ENCODE results near the gene KHDC4.
"Not testable (repeated sequence)": the region's sequence is repeated elsewhere in the genome, so short reads cannot be mapped to it uniquely, and the experiment has no call there.

The KHDC4 gene

DNA sequence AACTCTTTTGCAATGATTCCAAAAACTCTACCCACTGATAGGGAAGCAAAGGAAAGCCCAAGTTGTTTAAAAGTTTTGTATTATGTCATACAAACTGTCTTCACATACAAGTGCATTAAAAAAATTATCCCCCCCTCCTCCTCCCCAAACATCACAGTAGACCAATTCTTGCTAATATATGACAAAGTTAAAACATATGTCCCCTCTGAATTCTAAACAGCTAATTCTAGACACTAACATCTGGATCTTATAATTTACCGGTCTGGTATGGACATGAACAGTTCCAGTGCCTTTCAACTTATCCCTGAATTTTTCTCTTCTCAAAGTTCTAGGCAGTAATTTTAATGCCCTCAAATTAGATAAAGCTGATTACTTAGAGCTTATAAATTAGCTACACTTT is 36.5 kb downstream of the KHDC4 start:
- DNase-seq, result no peak

DNA sequence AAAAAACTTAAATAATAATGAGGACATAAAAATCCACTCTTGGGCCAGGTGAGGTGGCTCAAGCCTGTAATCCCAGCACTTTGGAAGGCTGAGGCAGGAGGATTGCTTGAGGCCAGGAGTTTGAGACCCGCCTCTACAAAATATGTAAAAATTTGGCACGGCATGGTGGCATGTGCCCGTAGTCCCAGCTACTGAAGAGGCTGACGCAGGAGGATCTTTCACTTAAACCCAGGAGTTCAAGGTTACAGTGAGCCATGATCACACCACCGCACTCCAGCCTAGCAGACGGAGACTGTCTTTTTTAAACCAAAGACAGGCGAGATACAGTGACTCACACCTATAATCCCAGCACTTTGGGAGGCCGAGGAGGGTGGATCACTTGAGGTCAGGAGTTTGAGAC is 37.7 kb downstream of the KHDC4 start:
- DNase-seq, result not testable (repeated sequence)

DNA sequence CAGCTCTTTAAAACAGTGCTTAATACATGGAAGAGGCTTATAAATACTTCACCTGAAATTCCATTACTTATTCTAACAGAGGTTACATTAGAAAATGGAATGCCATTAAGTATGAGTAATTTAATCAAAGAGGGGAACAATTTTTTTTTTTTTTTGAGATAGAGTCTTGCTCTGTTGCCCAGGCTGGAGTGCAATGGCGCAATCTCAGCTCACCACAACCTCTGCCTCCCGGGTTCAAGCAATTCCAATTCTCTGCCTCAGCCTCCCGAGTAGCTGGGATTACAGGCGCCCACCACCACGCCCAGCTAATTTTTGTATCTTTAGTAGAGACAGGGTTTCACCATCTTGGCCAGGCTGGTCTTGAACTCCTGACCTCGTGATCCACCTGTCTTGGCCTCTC is 38.6 kb downstream of the KHDC4 start:
- DNase-seq, result not testable (repeated sequence)

DNA sequence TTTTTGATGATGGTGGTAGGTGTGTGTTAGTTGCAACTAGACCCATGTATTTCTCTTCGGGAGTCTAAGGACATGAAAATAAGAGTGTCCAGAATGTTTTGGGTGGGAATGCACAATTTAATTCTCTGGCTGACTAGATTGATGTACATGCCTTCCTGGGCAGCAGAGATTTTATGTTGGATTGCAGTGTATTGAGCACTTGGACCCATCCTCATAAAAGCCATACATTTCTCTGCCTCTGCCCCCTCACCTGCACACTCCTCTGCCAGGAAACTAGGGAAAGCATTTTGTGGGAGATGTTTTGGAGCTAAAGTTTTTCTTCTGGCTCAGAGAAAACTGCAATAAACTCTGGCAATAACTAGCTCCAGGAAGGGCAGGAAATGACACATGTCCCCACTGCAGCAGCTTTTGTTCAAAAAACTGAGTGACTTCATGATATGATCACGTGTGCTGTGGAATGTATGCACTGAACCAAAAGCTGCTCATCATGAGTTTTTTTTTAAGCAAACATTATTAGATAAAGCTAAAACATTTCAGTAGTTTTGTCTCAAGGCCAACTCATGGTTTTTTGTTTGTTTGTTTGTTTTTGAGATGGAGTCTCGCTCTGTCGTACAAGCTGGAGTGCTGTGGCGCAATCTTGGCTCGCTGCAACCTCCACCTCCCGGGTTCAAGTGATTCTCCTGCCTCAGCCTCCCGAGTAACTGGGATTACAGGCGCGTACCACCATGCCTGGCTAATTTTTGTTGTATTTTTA is 40.6 kb downstream of the KHDC4 start:
- DNase-seq, result no peak

DNA sequence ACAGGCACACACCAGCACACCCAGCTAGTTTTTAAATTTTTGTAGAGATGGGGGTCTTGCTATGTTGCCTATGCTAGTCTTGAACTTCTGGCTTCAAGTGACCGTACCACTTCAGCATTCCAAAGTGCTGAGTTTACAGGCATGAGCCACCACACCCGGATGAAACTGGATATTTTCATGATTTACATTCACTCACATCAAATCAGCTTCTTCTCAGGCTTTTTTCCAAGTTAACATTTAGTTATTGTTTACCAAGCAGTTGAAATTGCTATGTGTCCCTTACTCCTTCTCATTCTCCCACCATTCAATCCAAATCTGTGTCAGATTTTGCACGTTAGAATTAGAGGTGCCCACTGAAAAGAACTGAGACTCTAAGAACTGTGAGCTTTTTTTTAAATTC is 41.4 kb downstream of the KHDC4 start:
- DNase-seq, result no peak

DNA sequence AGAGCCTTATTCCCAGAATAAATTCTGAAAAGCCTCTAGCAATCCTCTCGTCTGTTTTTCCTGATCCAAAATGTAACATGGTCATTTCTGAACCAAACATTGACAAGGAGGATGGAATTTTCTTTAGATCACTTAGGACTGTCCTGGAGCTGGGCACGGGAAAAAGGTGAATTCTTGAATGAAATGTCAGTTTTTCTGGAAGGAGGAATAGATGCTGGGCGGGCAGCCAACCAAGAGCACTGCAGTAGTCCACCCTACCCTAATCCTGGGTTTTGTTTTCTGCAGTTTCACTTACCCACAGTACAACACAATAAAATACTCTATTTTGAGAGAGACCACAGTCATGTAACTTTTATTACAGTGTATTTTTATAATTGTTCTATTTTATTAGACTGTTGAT is 44.0 kb downstream of the KHDC4 start:
- no peak for DNase-seq

DNA sequence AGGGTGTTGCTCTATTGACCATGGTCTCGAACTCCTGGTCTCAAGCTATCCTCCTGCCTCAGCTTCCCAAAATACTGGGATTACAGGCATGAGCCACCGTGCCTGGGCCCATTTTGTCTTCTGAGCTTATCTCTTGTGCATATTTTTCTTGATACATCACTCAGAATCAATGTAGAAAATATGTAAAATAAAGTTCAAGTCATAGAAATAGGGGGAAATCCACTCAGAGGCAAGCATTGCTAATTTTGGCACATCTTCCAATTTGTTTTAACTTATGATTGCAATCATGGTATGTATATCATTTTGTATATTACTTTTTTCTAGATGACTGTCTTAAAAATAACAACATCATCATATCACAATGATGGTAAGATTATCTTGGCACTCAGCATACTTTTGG is 44.6 kb downstream of the KHDC4 start:
- DNase-seq, result no peak

DNA sequence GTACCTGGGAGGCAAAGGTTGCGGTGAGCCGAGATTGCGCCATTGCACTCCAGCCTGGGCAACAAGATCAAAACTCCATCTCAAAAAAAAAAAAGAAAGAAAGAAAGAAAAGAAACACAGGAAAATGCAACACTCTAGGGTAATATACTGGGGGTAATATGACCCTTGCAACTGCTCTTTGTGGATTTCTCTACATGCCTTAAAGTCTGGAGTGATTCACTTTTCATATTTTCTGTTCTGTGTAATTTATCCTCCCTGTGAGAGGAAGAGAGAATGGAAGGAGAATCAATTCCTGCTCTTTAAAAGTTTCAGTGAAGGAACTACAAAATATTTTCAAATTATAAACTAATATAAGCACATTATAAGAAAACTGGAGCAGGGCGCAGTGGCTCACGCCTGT is 45.7 kb downstream of the KHDC4 start:
- DNase-seq, result no peak

DNA sequence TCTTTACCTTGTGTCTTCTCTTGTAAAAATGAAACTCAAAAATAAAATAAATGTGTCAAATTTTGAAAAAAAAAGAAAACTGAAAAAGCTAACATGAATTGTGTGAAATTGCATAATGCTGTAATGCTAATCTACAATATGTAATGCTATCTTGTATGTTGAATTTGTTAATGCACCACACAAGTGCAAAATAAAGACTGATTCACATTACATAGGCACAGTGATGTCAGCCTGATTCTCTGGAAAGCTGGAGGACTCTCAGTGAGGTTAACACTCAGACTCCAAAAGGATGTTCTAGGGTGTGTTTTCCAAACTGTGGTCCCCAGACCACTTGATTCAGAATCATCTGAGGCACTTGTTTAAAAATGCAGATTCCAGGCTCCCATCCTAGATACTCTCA is 49.2 kb downstream of the KHDC4 start:
- DNase-seq, result no peak

DNA sequence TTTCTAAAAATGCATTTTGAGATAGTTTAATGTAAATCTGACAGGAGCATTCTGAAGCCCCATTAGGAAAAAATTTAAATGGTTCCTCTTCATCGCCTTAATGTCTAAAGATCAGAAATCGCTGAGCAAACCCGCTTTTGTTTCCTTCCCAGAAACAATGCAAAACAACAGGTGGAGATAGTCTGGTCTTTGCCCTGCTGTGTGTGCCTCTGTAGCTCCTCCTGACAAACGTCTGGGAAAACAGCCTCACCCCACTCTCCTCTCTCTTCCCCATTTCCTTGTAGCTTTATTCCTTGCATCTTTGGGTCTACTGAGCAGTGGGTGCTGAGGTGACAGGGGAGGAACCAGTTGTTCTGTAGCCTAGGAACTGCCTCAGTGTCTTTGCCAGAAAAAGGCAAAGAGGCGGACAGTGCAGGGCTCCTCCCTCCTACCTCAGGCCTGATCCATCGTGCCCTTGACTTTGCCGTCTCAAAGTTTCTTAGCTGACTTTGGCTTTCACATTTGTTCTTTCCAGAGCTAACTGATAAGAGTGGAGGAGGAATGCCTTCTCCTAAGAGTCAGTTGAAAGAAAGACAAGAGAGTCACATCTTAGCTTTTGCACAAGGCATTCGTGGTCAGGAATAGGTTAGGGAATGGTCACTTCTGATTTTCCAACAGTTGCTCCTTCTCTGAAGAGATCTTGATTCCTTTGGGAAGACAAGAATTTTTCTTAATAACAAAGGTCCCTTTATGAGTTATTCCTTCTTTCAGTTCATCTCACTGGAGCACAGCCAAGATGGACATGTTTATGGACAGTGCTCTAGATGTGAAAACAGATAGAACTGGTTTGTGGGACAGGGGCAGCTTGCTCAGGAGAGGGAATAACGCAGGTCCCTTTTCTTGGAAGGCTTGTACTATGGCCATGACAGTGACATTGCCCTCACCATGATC is 49.9 kb downstream of the KHDC4 start:
- DNase-seq, result no peak

DNA sequence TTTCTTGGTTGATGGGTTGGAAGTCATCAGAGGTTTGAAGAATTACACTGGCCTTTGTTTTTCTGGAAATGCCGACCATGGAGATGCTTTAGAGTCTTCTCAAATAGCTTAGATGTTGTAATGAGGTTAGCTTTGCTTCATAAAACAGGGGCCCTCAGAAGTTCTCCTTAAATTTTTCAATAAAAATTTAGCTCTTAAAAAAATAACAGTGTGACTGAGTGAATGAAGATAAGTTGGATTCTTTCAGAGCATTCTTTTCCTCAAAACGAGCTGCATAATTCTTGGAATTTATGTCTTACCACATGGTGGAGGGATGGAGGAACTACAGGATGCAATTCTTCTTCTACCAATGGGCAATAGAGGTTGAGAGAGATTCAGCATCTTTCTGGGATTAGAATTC is 51.4 kb downstream of the KHDC4 start:
- no peak for DNase-seq

DNA sequence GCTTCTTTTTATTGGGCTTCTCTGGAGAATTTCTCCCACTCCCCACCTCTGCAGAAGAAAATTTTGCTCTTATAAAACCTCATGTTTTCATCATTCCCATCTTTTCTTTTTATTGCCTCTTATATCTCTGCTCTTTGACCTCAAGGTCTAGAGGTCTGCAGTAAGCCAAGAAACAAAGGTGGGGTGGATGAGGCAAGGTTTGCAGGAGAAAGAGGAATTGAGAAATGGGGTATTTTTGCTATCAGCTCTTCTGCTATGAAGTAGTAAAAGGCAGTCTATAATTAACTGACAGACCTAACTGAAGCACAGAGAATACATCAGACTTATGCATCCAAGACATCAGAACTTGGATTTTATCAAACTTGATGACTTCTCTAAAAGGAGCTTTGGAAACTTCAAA is 52.0 kb downstream of the KHDC4 start:
- DNase-seq, result no peak

DNA sequence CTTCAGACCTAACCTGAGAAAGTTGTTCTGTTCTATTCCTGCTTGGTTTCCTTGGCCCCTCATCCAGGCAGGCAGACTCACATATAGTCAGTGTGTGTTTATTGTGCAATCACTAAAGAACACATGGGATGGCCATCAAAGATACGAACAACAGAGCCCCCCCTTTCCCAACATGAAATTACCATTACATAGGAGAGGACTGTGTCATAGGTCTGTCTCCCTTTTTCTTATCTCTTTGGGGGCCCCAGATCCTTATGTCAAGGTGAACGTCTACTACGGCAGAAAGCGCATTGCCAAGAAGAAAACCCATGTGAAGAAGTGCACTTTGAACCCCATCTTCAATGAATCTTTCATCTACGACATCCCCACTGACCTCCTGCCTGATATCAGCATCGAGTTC is 53.3 kb downstream of the KHDC4 start:
- no peak for DNase-seq

DNA sequence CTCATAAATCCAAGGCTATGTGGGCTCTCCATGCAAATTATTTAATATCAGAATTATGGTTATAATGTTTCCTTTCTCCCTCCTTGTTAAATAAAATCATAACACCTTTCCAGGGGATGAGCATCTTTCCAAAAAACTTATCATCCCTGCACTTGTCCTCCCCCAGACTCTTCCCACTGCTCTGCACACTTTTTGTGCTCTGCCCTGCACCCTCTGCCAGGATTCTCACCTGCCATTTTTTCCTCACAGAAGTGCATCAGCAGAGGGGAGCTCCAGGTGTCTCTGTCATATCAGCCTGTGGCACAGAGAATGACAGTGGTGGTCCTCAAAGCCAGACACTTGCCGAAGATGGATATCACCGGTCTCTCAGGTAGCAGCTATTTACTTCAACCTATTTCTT is 54.0 kb downstream of the KHDC4 start:
- DNase-seq, result no peak

DNA sequence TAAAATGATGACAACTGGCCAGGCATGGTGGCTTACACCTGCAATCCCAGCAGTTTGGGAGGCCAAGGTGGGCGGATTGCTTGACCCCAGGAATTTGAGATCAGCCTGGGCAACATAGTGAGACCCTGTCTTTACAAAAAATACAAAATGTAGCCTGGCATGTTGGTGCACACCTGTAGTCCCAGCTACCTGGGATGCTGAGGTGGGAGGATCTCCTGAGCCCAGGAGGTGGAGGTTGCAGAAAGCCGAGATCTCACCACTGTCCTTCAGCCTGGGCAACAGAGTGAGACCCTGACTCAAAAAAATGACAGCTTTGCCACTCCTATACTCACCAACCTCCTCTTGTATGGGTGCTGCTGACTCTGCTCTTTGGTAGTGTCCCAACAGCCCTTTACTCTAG is 56.3 kb downstream of the KHDC4 start:
- DNase-seq, result no peak

DNA sequence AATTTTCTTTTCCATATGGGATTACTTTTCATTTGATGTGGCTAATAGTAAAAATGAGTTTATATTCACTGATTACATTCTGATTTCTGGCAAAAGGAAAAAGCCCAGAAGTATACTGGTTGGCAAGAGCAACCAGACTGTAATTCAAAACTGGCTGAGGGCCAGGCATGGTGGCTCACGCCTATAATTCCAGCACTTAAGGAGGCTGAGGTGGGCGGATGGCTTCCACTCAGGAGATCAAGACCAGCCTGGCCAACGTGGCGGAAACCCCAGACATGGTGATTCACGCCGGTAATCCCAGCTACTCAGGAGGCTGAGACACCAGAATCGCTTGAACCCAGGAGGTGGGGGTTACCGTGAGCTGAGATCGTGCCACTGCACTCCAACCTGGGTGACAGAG is 60.4 kb downstream of the KHDC4 start:
- DNase-seq, result no peak

DNA sequence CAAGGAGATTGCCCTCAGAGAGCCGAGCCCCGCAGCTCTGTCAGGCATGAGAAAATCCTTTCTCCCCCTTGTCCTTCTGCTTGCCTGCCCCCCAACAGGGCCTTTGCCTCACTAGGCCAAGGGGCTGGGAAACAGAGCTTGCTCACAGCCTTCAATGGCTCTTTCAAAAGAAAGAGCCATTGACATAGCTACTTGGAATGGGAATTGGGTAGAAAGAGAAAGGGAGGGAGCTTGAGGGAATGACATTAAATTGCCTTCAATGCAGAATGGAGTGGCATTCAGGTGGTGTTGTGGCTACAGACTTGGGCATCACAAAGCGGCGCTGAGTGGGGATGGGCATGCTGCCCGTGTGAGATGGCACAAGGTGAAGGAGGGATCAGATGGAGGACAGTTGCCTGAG is 61.7 kb downstream of the KHDC4 start:
- no peak for DNase-seq

DNA sequence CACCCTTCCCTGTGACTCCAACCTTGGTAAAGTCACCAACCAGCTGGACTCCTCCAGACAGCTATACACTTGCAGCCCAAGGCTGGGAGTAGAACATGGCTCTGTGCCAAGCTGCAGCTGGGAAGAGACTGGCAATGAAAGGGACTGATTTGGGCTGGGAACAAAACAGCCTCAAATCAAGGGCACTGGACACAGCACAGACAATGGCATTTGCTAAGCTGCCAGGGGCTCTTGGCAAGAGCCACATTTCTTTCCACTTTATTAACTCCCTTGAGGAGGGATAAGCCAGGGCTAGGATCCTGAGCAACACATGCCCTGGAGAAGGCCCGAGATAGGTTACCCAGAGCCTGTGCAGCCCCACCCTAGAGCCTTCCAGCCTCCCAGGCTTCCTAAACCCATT is 62.8 kb downstream of the KHDC4 start:
- DNase-seq, result peak; percentile 7

DNA sequence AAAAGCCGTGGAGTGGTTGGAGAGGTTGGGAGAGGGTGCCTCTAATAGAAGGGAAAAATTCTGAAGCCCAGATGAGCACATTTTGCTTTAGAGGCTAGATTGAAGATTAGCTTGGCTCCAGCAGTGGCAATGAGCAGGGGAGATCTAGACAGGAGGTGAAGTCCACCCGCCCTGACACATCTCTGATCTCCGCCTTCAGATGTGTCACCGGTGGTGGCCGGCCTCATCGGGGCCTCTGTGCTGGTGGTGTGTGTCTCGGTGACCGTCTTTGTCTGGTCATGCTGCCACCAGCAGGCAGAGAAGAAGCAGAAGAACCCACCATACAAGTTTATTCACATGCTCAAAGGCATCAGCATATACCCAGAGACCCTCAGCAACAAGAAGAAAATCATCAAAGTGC is 66.4 kb downstream of the KHDC4 start:
- DNase-seq, result no peak

DNA sequence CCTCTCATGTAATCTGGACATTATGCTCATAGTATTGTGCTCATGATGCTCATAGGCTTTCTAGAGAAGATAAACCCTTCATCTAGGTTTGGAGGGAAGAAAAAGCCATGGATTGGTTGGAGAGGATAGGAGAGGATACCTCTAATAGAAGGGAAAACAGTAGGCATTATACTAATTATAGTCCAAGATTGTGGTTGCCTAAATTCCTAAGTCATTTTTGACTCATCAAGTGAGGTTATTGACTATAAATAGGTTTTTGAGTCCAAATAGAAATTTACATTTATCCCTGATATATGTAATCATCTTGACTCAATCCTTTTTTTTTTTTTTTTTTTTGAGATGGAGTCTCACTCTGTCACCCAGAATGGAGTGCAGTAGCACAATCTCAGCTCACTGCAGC is 69.8 kb downstream of the KHDC4 start:
- no peak for DNase-seq
